BE2C (cell line): ENCODE measurements around the gene ALG9.
A peak's percentile ranks its signal among the peaks of the same experiment; 100 is the strongest.

ENCODE experiments used
- DNase-seq: peaks from one replicate; pipeline ENCODE4 v3.0.0-alpha.2; 2020
- H3K27me3 ChIP-seq: fragments of 250-450 bp; sonication (Bioruptor Pico); 2 replicates; pipeline ENCODE4 v1.5.1; 2020; ENCODE audit warnings: mild to moderate bottlenecking
- H3K36me3 ChIP-seq: fragments of 250-450 bp; sonication (Bioruptor Pico); 2 replicates; pipeline ENCODE4 v1.5.1; 2020; ENCODE audit warnings: mild to moderate bottlenecking
- H3K4me1 ChIP-seq: fragments of 250-450 bp; sonication (Bioruptor Pico); 2 replicates; pipeline ENCODE4 v1.5.1; 2020
- H3K4me3 ChIP-seq: 2 replicates; pipeline ENCODE4 v1.5.1; 2011; ENCODE audit warnings: low read depth, low read length
- H3K9me3 ChIP-seq: fragments of 250-450 bp; sonication (Bioruptor Pico); 2 replicates; pipeline ENCODE4 v1.5.1; 2020
- TF ChIP-seq, protein P1 (sequence below): IDR thresholded peaks from 2 replicates; pipeline ENCODE4 v1.5.1; 2012; ENCODE audit warnings: mild to moderate bottlenecking, low read depth, low read length

Gene ALG9

GRCh38 chr11:111843661-111844060, 27.7 kb downstream of the ALG9 start:
- no peaks in the 10 kb centered on the region for H3K9me3 ChIP-seq
- H3K27me3 ChIP-seq: no peaks in the 10 kb centered on the region
- DNase-seq: no peak
- no peak overlapping the region for H3K4me3 ChIP-seq
- no peaks in the 10 kb centered on the region; the same call in 1 of the 2 replicates for H3K36me3 ChIP-seq
- no peaks in the 10 kb centered on the region; the same call in none of the 2 replicates for H3K4me1 ChIP-seq
- TF ChIP-seq, protein P1, sequence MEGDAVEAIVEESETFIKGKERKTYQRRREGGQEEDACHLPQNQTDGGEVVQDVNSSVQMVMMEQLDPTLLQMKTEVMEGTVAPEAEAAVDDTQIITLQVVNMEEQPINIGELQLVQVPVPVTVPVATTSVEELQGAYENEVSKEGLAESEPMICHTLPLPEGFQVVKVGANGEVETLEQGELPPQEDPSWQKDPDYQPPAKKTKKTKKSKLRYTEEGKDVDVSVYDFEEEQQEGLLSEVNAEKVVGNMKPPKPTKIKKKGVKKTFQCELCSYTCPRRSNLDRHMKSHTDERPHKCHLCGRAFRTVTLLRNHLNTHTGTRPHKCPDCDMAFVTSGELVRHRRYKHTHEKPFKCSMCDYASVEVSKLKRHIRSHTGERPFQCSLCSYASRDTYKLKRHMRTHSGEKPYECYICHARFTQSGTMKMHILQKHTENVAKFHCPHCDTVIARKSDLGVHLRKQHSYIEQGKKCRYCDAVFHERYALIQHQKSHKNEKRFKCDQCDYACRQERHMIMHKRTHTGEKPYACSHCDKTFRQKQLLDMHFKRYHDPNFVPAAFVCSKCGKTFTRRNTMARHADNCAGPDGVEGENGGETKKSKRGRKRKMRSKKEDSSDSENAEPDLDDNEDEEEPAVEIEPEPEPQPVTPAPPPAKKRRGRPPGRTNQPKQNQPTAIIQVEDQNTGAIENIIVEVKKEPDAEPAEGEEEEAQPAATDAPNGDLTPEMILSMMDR: no peak

GRCh38 chr11:111841370-111842053, 29.9 kb downstream of the ALG9 start:
- no peak overlapping the region for H3K4me3 ChIP-seq
- no peaks in the 10 kb centered on the region; the same call in none of the 2 replicates for H3K4me1 ChIP-seq
- no peaks in the 10 kb centered on the region for H3K27me3 ChIP-seq
- TF ChIP-seq, protein P1: peak; percentile 90
- H3K9me3 ChIP-seq: no peaks in the 10 kb centered on the region
- peak; percentile 86 for DNase-seq
- H3K36me3 ChIP-seq: no peaks in the 10 kb centered on the region; the same call in 1 of the 2 replicates

DNA sequence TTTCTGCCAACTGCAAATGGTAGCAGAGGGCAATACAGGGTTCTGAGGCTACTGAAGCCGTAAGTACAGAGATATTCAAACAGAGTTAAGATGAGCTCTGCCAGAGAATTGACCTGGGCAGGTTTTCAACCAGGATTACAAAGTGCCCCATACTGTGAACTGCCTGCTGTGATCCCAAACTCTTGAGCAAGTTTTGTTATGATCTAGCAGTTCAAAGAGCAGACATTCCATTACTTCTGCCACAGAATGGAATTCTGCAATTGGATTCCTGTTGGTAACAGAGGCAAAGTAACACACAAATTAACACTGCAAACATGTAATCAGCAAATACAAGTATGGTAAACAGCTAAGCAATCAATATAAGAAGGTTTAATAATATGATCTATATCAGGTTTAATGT, 31.2 kb downstream of the ALG9 start:
- peaks cover 2% of the 10 kb centered on the region; the same call in 1 of the 2 replicates for H3K36me3 ChIP-seq
- TF ChIP-seq, protein P1: no peak
- no peak overlapping the region for H3K4me3 ChIP-seq
- no peaks in the 10 kb centered on the region; the same call in 1 of the 2 replicates for H3K4me1 ChIP-seq
- H3K27me3 ChIP-seq: no peaks in the 10 kb centered on the region
- H3K9me3 ChIP-seq: no peaks in the 10 kb centered on the region
- DNase-seq: no peak

GRCh38 chr11:111838054-111838453, 33.3 kb downstream of the ALG9 start:
- no peaks in the 10 kb centered on the region for H3K9me3 ChIP-seq
- DNase-seq: no peak
- H3K4me1 ChIP-seq: peaks cover 6% of the 10 kb centered on the region
- TF ChIP-seq, protein P1: no peak
- H3K36me3 ChIP-seq: peaks cover 2% of the 10 kb centered on the region; the same call in 1 of the 2 replicates
- H3K27me3 ChIP-seq: no peaks in the 10 kb centered on the region
- no peak overlapping the region for H3K4me3 ChIP-seq

DNA sequence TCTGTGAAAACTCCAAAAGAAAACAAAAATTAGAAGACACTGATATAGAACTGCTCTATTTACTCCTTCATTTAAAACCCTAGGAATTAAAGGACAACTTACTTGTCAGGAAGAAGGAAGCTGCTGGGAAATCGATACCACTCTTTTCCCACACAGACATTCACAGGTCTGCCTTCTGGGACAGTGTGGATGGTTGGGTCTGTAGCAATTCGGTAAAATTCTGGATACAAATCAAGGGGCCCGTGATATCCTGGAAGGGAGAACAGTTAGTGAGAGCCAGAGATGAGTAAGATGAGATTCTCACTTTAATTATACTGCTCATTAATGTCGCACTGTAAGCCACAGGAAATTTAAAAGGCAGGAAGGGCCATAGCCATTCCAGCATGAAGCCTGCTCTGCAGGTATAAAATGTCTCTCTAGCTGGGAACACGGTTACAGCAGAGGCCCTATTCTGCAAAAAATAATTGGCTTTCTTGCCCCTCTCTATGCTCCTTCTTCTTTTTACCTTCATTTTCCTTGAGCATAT, 34.0 kb downstream of the ALG9 start:
- Histone ChIP-seq H3K36me3 (peaks cover 2% of the 10 kb centered on the region; the same call in 1 of the 2 replicates), H3K4me3 (no peak overlapping the region), H3K27me3 (no peaks in the 10 kb centered on the region), H3K4me1 (peaks cover 6% of the 10 kb centered on the region), H3K9me3 (no peaks in the 10 kb centered on the region)
- DNase-seq: no peak
- TF ChIP-seq, protein P1: no peak

- H3K36me3 ChIP-seq: peaks cover 2% of the 10 kb centered on the region; the same call in 1 of the 2 replicates
- TF ChIP-seq, protein P1: no peak
- peaks cover 6% of the 10 kb centered on the region for H3K4me1 ChIP-seq
- H3K9me3 ChIP-seq: no peaks in the 10 kb centered on the region
- no peak for DNase-seq
- no peaks in the 10 kb centered on the region for H3K27me3 ChIP-seq
- no peak overlapping the region for H3K4me3 ChIP-seq
Observed at GRCh38 chr11:111836721-111837120, 34.7 kb downstream of the ALG9 start.
